Prostate gland (tissue), 2 donors: Measurements from ENCODE around the gene SEPTIN1. TPM values are rescaled to one million over a fixed set of nuclear protein-coding genes. Genes with fewer than 3 reads are reported as not detected.

Experiments
- DNase-seq: peaks from one replicate; pipeline ENCODE4 v3.0.0-alpha.2; 2019; ENCODE audit warnings: low spot score
- H3K27ac ChIP-seq, 2 donors: fragments of 200-600 bp; sonication (generic); 2 replicates each; pipeline ENCODE4 v1.5.1; 2017 to 2019
- H3K27me3 ChIP-seq: fragments of 200-600 bp; sonication (generic); replicated peaks from 2 replicates; pipeline ENCODE4 v1.5.1; 2019; ENCODE audit not compliant: insufficient read depth
- H3K36me3 ChIP-seq, 2 donors: fragments of 200-600 bp; sonication (generic); 1 replicate in 1 of 2; 2 replicates in 1 of 2; pipeline versions ENCODE4 v1.5.1 to v1.8.1; 2017 to 2019
- H3K4me1 ChIP-seq: fragments of 200-600 bp; sonication (generic); replicated peaks from 2 replicates; pipeline ENCODE4 v1.5.1; 2019
- H3K4me3 ChIP-seq, 2 donors: fragments of 200-600 bp; sonication (generic); 2 replicates each; pipeline ENCODE4 v1.5.1; 2017 to 2019
- H3K9me3 ChIP-seq: fragments of 200-600 bp; sonication (generic); 2 replicates; pipeline ENCODE4 v1.5.1; 2017
- CTCF ChIP-seq, 4 experiments: fragments of 200-600 bp in 2 of 4; fragments of 450-650 bp in 2 of 4; sonication (generic) in 2 of 4; IDR thresholded peaks; 1 replicate in 3 of 4; 2 replicates in 1 of 4; pipeline ENCODE4 v1.5.1; 2016 to 2019; ENCODE audit warnings: antibody characterized with exemption in 4 of 4, mild to moderate bottlenecking in 2 of 4, moderate library complexity in 2 of 4
- POLR2A ChIP-seq: fragments of 450-650 bp; IDR thresholded peaks from one replicate; pipeline ENCODE4 v1.6.1; 2016; ENCODE audit warnings: antibody characterized with exemption, mild to moderate bottlenecking
- POLR2AphosphoS5 ChIP-seq: sonication (generic); formaldehyde crosslinking; IDR thresholded peaks from one replicate; pipeline ENCODE4 v1.6.1; 2017; ENCODE audit warnings: antibody characterized with exemption
- WGBS: methylation state at CpG from one replicate; pipeline ENCODE4 v1.1.5; 2018; 5-methylcytosine and 5-hydroxymethylcytosine counted together
- intact Hi-C: fragments of 100-400 bp; cut with DNase I; formaldehyde crosslinking; loops from one replicate; pipeline ENCODE4 v1.14.2; 2022
- total RNA-seq, 2 donors: library from RNA; depleted of rRNA; stranded (reverse); fragments of >200 nt; gene quantifications; one replicate each; pipeline ENCODE4 v1.1.0, GENCODE V29; 2016

Gene SEPTIN1
- total RNA-seq, 2 donors from 2014 or later = 3.0 to 4.2 TPM

DNA sequence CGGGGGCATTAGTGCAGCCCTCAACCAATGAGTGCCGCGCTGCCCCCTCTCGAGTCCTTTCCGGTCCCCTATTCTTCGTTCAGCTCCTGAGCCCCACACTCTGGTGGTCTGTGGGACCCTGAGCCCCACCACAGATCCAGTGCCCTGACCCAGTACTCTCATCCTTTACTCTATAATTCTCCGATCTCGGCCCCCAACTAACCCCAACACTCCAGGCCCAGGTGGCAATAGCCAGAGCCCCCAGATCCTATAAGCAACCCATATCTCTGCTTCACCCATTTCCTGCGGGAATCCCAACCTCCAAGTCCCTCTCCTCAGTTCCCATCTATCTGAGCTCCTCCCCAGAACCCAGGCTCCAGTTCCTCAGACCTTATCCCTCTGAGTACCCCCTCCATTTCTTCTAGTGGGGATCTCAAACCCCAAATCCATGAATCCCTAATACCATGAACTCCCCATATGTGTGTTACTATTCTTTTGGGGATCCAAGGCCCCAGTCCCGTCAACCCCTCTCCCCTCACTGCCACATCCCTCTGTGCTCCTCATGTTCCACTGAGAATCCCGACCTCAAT lies 11.0 kb downstream of the SEPTIN1 start:
- intact Hi-C loops = loop anchor here (10.0 kb wide), 1 partner anchor 277 kb away; the partner anchor contains the start of genes TBX6 and YPEL3
- 19% methylated on average over 11 of the region's 11 CpGs for WGBS
- H3K36me3 ChIP-seq = no peaks in the 10 kb centered on the region
- TF ChIP-seq POLR2AphosphoS5 (no peak), CTCF (IDR thresholded peaks at IDR 0.05) (no peak), POLR2A (no peak)
- DNase-seq = no peak
- no peaks in the 10 kb centered on the region for H3K27me3 ChIP-seq
- peak overlapping the region; percentile 89 to 90 for H3K27ac ChIP-seq
- peak overlapping the region; percentile 22 to 44 for H3K4me3 ChIP-seq
- no peaks in the 10 kb centered on the region for H3K9me3 ChIP-seq
- H3K4me1 ChIP-seq = peaks cover 19% of the 10 kb centered on the region

DNA sequence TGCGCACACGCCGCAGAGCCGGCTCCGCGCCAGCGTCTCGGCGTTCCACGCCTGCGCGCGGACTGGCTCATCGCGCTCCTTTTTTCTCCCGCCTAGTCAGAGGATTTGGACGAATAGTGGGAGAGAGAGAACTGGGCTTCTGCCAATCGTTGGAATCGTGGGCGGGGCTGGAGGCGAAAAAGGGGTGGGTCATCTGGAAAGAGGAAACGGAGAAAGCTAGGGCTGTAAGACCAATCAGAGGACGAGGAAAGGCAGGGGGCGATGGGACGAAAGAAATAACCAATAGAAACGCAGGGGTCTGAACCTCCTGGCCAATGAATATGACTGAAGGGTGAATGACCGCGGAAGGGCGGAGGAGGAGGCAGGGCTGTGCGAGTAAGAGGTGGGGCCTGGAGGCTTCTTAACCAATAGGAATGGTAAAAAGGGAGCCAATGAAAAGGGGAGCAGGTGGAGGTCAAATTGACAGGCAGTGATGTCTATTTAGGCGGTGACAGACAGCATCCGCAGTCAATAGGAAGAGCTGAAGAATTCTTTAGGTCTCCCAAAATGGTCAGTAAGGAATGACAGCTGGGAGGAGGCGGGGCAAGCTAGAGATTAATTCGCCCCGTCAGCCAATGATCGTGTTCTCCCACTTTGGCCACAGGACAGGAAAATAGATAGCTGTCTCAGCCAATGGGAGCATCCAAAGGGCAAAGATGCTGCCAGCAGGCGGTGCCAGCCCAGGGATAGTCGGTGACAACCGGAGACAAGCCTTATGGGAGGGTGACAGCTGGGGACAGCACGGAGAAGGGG lies 11.7 kb downstream of the SEPTIN1 start, which contains the start of gene TBC1D10B:
TSS of gene TBC1D10B (minus strand) at position 39 of the 792 bp plus-strand sequence. CDS start 311 bp downstream, outside the sequence.
- intact Hi-C loops = loop anchor here (10.0 kb wide), 1 partner anchor 276 kb away; the partner anchor contains the start of genes TBX6 and YPEL3
- no peaks in the 10 kb centered on the region for H3K9me3 ChIP-seq
- peak within 1 kb of the TSS; percentile 68 to 83 for H3K4me3 ChIP-seq
- peak; percentile 99 for DNase-seq
- no peaks in the 10 kb centered on the region for H3K36me3 ChIP-seq
- H3K27ac ChIP-seq = peak within 1 kb of the TSS; percentile 89 to 90
- peak in 2 of 4 experiments; percentile 43 to 75 for TF ChIP-seq CTCF (IDR thresholded peaks at IDR 0.05)
- TF ChIP-seq POLR2A = peak; percentile 78
- peak; percentile 89 for TF ChIP-seq POLR2AphosphoS5
- H3K4me1 ChIP-seq = peaks cover 19% of the 10 kb centered on the region
- under 1% methylated on average over 40 of the region's 40 CpGs for whole genome bisulfite sequencing
- no peaks in the 10 kb centered on the region for H3K27me3 ChIP-seq

- TF ChIP-seq POLR2A (no peak), CTCF (IDR thresholded peaks at IDR 0.05) (peak in 1 of 4 experiments; percentile 3)
- H3K36me3 ChIP-seq = no peaks in the 10 kb centered on the region
- peak overlapping the region; percentile 68 to 83 for H3K4me3 ChIP-seq
- no peaks in the 10 kb centered on the region for H3K27me3 ChIP-seq
- peak overlapping the region; percentile 74 to 85 for H3K27ac ChIP-seq
- H3K9me3 ChIP-seq = no peaks in the 10 kb centered on the region
- WGBS = 2% methylated on average over 43 of the region's 76 CpGs
- H3K4me1 ChIP-seq = peaks cover 19% of the 10 kb centered on the region
- no peak for DNase-seq
- intact Hi-C loops = loop anchor here (10.0 kb wide), 1 partner anchor 275 kb away; the partner anchor contains the start of genes TBX6 and YPEL3
Measured at GRCh38 chr16:30369938-30370455, 12.4 kb downstream of the SEPTIN1 start.

DNA sequence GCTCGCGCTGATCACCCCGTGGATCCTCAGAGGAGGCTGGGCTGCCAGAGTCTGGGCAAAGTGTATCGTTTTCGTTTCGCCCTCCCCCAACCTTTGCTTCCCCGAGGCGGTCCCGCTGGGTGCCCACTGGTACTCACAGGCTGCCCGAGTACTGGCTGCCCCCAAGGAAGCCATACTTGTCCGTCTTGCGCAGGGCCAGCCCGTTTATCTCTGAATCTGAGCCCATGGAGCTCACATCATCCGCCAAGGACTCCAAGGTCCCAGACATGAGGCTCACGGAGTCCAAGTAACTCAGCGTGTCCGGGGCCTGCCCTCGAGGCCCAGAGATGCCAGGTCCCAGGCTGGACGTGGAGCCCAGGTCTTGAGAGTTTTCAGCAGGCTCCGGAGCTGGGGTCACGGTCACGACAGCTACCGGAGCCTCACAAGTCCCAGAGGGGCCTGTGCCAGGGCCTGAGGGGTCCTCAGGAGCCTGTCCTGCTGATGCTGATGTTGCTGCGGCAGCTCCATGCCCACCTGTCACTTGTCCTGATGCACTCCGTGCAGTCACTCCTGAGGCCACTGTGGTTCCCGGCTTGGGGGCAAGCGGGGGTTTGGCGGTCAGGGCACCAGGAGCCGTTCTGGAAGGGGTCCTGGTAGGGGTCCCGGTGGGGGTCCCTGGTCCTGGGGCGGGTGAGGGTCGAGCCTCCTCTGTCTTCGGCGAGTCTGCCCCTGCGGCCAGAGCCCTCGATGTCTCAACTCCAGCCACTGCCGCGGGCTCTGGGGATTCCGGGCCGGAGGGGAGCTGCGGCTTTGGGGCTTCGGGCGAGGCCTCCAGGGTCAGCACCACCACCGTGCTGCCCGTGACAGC lies 13.0 kb downstream of the SEPTIN1 start:
- no peak for DNase-seq
- Histone ChIP-seq H3K9me3 (no peaks in the 10 kb centered on the region), H3K4me1 (peaks cover 19% of the 10 kb centered on the region), H3K27me3 (no peaks in the 10 kb centered on the region), H3K27ac (peak overlapping the region; percentile 74 to 85), H3K4me3 (peak overlapping the region; percentile 68 to 83), H3K36me3 (no peaks in the 10 kb centered on the region)
- intact Hi-C loops = no loop called here
- peak; percentile 5 for TF ChIP-seq POLR2AphosphoS5
- TF ChIP-seq CTCF (IDR thresholded peaks at IDR 0.05) = no peak
- TF ChIP-seq POLR2A = no peak
- under 1% methylated on average over 32 of the region's 45 CpGs for WGBS
